Effector memory CD4-positive, alpha-beta T cell (primary cell): ENCODE results near the gene APCDD1L.

Source experiments
- DNase-seq, 3 donors: peaks; one replicate each; pipeline ENCODE4 v3.0.0-alpha.2; 2020
- H3K27ac ChIP-seq: 2 replicates; pipeline ENCODE4 v1.7.0; 2013; ENCODE audit warnings: mild to moderate bottlenecking, low read length, moderate library complexity; ENCODE audit not compliant: insufficient read depth, poor library complexity, severe bottlenecking
- H3K27me3 ChIP-seq: replicated peaks from 2 replicates; pipeline ENCODE4 v1.7.0; 2013; ENCODE audit warnings: mild to moderate bottlenecking, low read length; ENCODE audit not compliant: insufficient read depth, control insufficient read depth, poor library complexity, severe bottlenecking
- H3K36me3 ChIP-seq: 2 replicates; pipeline ENCODE4 v1.7.0; 2013; ENCODE audit warnings: mild to moderate bottlenecking, low read length, moderate library complexity; ENCODE audit not compliant: control insufficient read depth, insufficient read depth
- H3K4me1 ChIP-seq: 2 replicates; pipeline ENCODE4 v1.7.0; 2013; ENCODE audit warnings: low read length, mild to moderate bottlenecking; ENCODE audit not compliant: control insufficient read depth, insufficient read depth, poor library complexity, severe bottlenecking
- H3K4me3 ChIP-seq: 2 replicates; pipeline ENCODE4 v1.7.0; 2013; ENCODE audit warnings: low read length, low read depth, mild to moderate bottlenecking; ENCODE audit not compliant: insufficient read depth, poor library complexity, severe bottlenecking
- H3K9me3 ChIP-seq: 2 replicates; pipeline ENCODE4 v1.7.0; 2013; ENCODE audit warnings: mild to moderate bottlenecking, low read length, moderate library complexity; ENCODE audit not compliant: control insufficient read depth

The APCDD1L gene

GRCh38 chr20:58552366-58552934, 37.3 kb upstream of the APCDD1L start:
- Histone ChIP-seq H3K27me3 (no peaks in the 10 kb centered on the region), H3K27ac (no peak overlapping the region), H3K4me3 (no peak overlapping the region), H3K36me3 (no peaks in the 10 kb centered on the region), H3K4me1 (no peaks in the 10 kb centered on the region), H3K9me3 (no peaks in the 10 kb centered on the region)
- no peak for DNase-seq

- no peaks in the 10 kb centered on the region for H3K9me3 ChIP-seq
- no peak for DNase-seq
- no peaks in the 10 kb centered on the region for H3K36me3 ChIP-seq
- no peak overlapping the region for H3K4me3 ChIP-seq
- no peak overlapping the region for H3K27ac ChIP-seq
- no peaks in the 10 kb centered on the region for H3K27me3 ChIP-seq
- H3K4me1 ChIP-seq: no peaks in the 10 kb centered on the region
Observed at GRCh38 chr20:58551631-58552030, 36.4 kb upstream of the APCDD1L start.

GRCh38 chr20:58550275-58551059, 35.3 kb upstream of the APCDD1L start:
- Histone ChIP-seq H3K9me3 (no peaks in the 10 kb centered on the region), H3K4me3 (no peak overlapping the region), H3K27me3 (no peaks in the 10 kb centered on the region), H3K36me3 (no peaks in the 10 kb centered on the region), H3K27ac (no peak overlapping the region), H3K4me1 (no peaks in the 10 kb centered on the region)
- DNase-seq: no peak

GRCh38 chr20:58549231-58550209, 34.3 kb upstream of the APCDD1L start:
- Histone ChIP-seq H3K4me1 (no peaks in the 10 kb centered on the region), H3K4me3 (no peak overlapping the region), H3K9me3 (no peaks in the 10 kb centered on the region), H3K36me3 (no peaks in the 10 kb centered on the region), H3K27me3 (no peaks in the 10 kb centered on the region), H3K27ac (no peak overlapping the region)
- DNase-seq: no peak

- Histone ChIP-seq H3K9me3 (no peaks in the 10 kb centered on the region), H3K4me3 (no peak overlapping the region), H3K36me3 (no peaks in the 10 kb centered on the region), H3K4me1 (no peaks in the 10 kb centered on the region), H3K27me3 (no peaks in the 10 kb centered on the region), H3K27ac (no peak overlapping the region)
- DNase-seq: no peak
Observed at GRCh38 chr20:58547623-58548475, 32.6 kb upstream of the APCDD1L start.

- H3K27ac ChIP-seq: no peak overlapping the region
- H3K27me3 ChIP-seq: no peaks in the 10 kb centered on the region
- no peak for DNase-seq
- H3K4me1 ChIP-seq: no peaks in the 10 kb centered on the region
- H3K36me3 ChIP-seq: no peaks in the 10 kb centered on the region
- no peaks in the 10 kb centered on the region for H3K9me3 ChIP-seq
- no peak overlapping the region for H3K4me3 ChIP-seq
Observed at GRCh38 chr20:58546756-58547622, 31.8 kb upstream of the APCDD1L start.

- Histone ChIP-seq H3K27ac (no peak overlapping the region), H3K36me3 (no peaks in the 10 kb centered on the region), H3K4me1 (no peaks in the 10 kb centered on the region), H3K4me3 (no peak overlapping the region), H3K27me3 (no peaks in the 10 kb centered on the region), H3K9me3 (no peaks in the 10 kb centered on the region)
- DNase-seq: no peak
Observed at GRCh38 chr20:58546416-58546711, 31.2 kb upstream of the APCDD1L start.

- no peaks in the 10 kb centered on the region for H3K9me3 ChIP-seq
- H3K27ac ChIP-seq: no peak overlapping the region
- no peaks in the 10 kb centered on the region for H3K36me3 ChIP-seq
- H3K4me3 ChIP-seq: no peak overlapping the region
- no peak for DNase-seq
- H3K27me3 ChIP-seq: no peaks in the 10 kb centered on the region
- no peaks in the 10 kb centered on the region for H3K4me1 ChIP-seq
Observed at GRCh38 chr20:58545565-58546415, 30.6 kb upstream of the APCDD1L start.
